IPS-18c (cell line): ENCODE data around the gene FXYD3.
A peak's percentile ranks its signal among the peaks of the same experiment; 100 is the strongest.
"Not testable (repeated sequence)": the region's sequence is repeated elsewhere in the genome, so short reads cannot be mapped to it uniquely, and the experiment has no call there.

ENCODE experiments used
- H3K4me3 ChIP-seq: 2 replicates; pipeline ENCODE4 v1.7.0; 2013; ENCODE audit warnings: low read depth, mild to moderate bottlenecking, low read length, moderate library complexity; ENCODE audit not compliant: insufficient read depth
- H3K9me3 ChIP-seq: one replicate; pipeline ENCODE4 v1.6.1; 2013; ENCODE audit warnings: mild to moderate bottlenecking, low read length, moderate library complexity; ENCODE audit not compliant: control insufficient read depth, insufficient read depth

FXYD3 gene

GRCh38 chr19:35099897-35100275 lies 15.7 kb upstream of the FXYD3 start:
- Histone ChIP-seq H3K9me3 (no peaks in the 10 kb centered on the region), H3K4me3 (no peak overlapping the region)

DNA sequence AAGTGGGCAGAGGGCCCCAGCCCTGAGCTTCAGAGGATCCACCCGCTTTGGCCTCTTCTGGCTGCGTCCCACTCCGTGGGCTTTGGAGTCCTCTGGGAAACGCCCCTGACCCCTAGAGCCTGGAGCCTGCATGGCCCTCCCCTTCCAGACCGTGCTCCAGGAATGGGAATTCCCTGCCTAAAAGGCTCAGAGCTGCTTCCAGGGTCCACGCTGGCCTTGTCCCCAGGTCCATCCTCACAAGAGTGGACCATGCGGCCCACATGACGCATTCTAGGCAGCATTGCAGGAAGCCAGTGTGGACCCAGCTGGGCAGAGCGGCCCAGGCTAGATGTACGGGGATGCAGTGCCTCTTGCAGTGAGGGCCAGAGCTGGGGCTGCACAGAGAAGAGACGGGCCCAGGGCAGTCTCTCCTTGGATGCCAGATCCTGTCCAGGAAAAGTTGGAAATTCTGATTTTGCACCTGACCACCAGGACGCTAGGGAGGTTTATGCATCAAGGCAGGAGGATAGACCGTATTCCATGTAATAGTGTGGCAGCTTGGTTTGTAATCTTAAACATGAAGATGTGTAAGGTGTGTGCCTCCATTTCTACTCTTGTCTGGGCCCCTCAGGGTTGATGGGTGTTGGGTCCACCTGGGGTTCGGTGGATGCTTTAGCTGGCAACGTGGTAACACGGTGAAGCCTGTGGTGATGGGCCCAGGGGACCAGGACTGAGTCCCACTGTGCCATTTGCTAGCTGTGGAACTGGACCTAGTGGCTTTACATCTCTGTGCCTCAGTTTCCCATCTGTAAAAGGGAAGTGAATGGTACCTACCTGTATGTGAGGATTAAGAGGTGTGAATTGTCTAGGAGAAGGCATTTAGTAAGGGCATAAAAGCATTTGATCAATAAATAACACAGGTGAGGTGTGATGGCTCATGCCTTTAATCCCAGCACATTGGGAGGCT lies 14.8 kb upstream of the FXYD3 start:
- Histone ChIP-seq H3K9me3 (peaks cover 1% of the 10 kb centered on the region), H3K4me3 (no peak overlapping the region)

- H3K4me3 ChIP-seq, H3K9me3 ChIP-seq: not testable (repeated sequence)
These were observed 13.7 kb upstream of the FXYD3 start for GRCh38 chr19:35101949-35102348.

GRCh38 chr19:35103614-35104013 lies 12.0 kb upstream of the FXYD3 start:
- not testable (repeated sequence) for H3K9me3 ChIP-seq, H3K4me3 ChIP-seq

DNA sequence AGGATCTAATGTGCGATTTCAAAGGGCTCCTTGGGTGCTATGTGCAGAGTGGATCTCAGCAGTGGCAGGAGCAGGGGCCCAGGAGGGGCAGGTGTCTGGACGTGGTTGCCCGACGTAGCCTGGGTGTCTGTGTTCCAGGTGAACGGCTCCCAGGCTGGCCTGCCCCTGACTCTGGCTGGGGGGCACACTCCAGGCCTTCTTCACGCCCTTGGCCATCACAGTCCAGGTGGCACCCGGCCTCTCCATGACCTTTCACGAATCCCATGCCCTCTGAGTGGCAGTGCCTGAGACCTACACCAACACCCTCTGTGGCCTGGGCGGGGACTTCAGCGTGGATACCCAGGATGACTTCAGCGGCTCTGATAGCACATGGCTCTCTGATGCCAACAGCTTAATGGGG lies 11.3 kb upstream of the FXYD3 start:
- Histone ChIP-seq H3K9me3 (peaks cover 2% of the 10 kb centered on the region), H3K4me3 (no peak overlapping the region)

GRCh38 chr19:35105047-35105410 lies 10.6 kb upstream of the FXYD3 start:
- Histone ChIP-seq H3K4me3 (no peak overlapping the region), H3K9me3 (peaks cover 2% of the 10 kb centered on the region)

- H3K9me3 ChIP-seq = peaks cover 2% of the 10 kb centered on the region
- H3K4me3 ChIP-seq = no peak overlapping the region
These were observed 10.0 kb upstream of the FXYD3 start for GRCh38 chr19:35105411-35106290.

GRCh38 chr19:35106291-35106583 lies 9.4 kb upstream of the FXYD3 start:
- Histone ChIP-seq H3K4me3 (no peak overlapping the region), H3K9me3 (peaks cover 2% of the 10 kb centered on the region)

GRCh38 chr19:35106898-35107541 lies 8.6 kb upstream of the FXYD3 start:
- no peak overlapping the region for H3K4me3 ChIP-seq

GRCh38 chr19:35107545-35107944 lies 8.1 kb upstream of the FXYD3 start:
- Histone ChIP-seq H3K9me3 (peaks cover 2% of the 10 kb centered on the region), H3K4me3 (no peak overlapping the region)

More at GRCh38 chr19:35106898-35107541, 8.6 kb upstream of the FXYD3 start:
- H3K9me3 ChIP-seq = peaks cover 2% of the 10 kb centered on the region

- Histone ChIP-seq H3K9me3 (peaks cover 2% of the 10 kb centered on the region), H3K4me3 (no peak overlapping the region)
These were observed 6.9 kb upstream of the FXYD3 start for GRCh38 chr19:35108730-35109129.

- H3K4me3 ChIP-seq = no peak overlapping the region
- H3K9me3 ChIP-seq = peaks cover 2% of the 10 kb centered on the region
These were observed 6.1 kb upstream of the FXYD3 start for GRCh38 chr19:35109395-35110112.

DNA sequence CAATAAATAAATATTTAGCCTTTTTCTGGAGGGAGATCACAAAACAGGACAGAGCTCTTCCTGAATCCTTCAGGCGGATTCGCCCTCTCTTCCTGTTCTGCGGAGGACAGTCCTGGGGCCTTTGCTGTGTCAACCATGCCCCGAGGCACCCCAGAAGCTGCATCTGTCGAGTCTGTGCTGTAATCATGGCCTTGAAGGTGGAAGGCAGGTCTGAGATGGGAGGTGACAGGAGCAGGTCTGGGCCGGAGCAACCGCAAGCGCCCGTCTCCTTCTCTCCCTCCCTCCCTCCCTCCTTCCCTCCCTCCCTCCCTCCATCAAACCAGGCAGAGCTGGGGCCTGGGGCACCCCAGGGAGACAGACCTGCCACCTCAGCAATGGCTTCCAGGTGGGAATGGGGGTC lies 4.6 kb upstream of the FXYD3 start:
- H3K4me3 ChIP-seq = no peak overlapping the region
- H3K9me3 ChIP-seq = no peaks in the 10 kb centered on the region

DNA sequence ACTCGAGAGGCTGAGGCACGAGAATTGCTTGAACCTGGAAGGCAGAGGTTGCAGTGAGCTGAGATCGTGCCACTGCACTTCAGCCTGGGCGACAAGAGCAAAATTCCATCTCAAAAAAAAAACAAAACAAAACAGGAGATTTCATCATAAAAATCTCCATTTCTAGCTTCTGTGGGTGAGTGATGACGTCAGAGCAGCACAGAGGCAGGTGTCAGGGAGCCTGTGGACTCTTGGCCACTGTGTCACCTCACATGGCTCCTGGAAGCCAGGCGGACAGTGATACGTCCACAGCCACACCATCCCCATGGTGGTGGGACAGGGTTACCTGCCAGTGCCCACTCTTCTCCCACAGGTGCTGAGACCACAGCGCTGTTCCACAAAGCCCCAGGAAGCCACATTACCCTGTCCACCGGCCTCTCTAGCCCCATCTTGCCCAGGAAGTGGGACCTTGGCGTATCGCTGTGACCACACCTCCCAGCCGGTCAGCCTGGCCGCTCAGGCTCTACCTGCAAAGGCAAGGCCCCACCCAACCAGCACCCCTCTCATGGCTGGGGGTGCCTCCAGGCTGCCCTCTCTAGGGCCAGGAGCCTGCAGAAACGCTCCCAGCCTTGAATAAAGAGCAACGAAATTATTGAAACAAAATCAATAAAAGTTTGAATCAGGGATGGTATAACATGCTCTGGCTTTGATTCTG lies 2.5 kb upstream of the FXYD3 start:
- no peaks in the 10 kb centered on the region for H3K9me3 ChIP-seq
- H3K4me3 ChIP-seq = no peak overlapping the region

DNA sequence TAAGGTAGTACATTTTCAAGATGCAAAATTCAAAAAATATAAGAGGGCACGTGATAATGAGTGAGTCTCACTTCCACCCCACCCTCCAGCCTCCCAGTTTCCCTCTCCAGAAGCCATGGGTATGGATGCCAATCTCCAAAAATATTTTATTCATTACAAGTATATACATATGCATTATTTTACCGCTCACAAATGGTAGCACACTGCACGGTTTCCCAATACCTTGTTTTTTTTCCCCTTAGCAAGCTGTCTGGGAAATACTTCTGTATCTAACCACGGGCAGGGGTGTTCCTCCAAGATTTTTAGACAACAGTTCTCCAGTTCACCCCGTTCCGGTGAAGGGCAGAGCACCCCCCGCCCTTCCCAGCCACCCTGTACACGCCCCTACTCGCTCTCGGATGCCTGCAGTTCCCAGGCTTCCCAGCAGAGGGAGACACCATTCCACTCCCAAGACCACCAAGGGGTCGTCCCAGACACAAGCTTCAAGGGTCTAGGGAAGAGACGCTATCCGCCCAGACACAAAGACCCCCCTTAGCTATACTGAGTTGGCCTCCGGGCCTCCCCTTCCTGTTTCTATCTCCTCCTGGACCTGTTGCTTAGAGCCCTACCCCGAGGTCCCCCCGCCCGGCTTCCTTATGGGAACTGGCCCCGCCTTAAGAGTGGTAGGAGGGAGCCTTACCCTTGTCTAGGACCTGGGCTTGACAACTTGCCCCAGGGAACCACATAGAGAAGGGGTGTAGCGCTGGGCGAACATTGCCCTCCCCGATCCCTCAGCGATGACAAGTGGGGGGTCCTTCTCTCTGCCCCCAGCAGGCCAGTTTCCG lies 1.1 kb upstream of the FXYD3 start:
- Histone ChIP-seq H3K9me3 (no peaks in the 10 kb centered on the region), H3K4me3 (peak overlapping the region; percentile 45; the same call in 1 of the 2 replicates)
